ENCODE results near the gene ING2.
"Not testable (repeated sequence)": the region's sequence is repeated elsewhere in the genome, so short reads cannot be mapped to it uniquely, and the experiment has no call there.

ING2 gene

DNA sequence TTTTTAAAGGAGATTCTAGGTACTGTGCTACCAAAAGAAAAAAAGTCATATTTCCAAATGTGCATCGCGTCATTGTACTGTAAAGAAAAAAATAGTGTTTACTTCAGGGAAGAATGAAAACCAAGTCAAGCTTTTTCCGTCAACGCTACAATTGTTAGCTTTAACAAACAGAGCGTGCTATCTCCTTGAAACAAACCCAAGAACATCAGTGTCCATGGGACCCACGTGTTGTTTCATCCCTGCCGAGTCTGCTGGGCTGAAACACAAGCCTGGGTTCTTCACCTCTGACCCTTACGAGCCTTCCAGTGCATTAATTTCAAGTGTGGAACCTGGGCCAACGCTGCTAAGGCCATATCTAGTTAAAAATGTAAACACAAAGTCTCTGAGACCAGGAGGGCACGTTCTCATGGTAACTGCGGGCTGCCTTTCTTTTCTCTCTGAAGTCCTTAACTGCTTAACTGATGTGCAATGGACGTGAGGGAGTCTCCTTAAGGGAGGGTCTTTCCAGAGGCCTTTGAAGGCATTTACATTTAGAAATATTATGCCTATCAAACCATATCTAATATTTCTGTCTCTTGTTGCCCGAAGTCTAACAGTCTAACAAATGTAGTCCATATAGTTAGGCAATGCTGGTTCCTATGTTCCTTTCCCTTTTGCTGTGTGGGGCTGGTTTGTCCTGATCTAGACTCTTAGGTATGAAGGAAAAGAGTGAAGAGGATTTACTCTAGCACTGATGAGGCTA lies 36.3 kb downstream of the ING2 start:
- no peaks in the 10 kb centered on the region for H3K36me3 ChIP-seq (ENCODE audit: control insufficient read depth, insufficient read depth, low read length)
- H3K27me3 ChIP-seq (ENCODE audit: control insufficient read depth, insufficient read depth, low read length), result no peaks in the 10 kb centered on the region
- H3K4me1 ChIP-seq (ENCODE audit: control insufficient read depth, insufficient read depth, low read length), result no peaks in the 10 kb centered on the region
- no peak overlapping the region for H3K4me3 ChIP-seq (ENCODE audit: low read length)
- H3K9ac ChIP-seq (ENCODE audit: low read length), result no peak overlapping the region
- no peaks in the 10 kb centered on the region for H3K9me3 ChIP-seq (ENCODE audit: control insufficient read depth, low read length)

DNA sequence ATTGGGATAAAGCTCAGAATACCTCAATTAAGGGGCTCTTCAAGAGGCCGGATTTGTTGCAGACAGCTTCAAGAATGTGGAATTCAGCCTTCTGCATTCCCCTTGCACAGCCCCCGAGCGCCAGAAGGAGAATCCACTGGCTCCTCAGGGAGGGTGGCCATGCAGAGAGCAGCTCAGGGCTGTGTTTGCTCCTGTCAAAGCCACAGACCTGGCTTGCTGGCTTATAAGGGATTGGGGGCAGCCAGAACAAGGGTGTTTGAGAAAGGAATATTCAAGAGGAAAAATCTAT lies 36.8 kb downstream of the ING2 start:
- no peaks in the 10 kb centered on the region for H3K36me3 ChIP-seq (ENCODE audit: control insufficient read depth, insufficient read depth, low read length)
- no peaks in the 10 kb centered on the region for H3K9me3 ChIP-seq (ENCODE audit: control insufficient read depth, low read length)
- no peaks in the 10 kb centered on the region for H3K4me1 ChIP-seq (ENCODE audit: control insufficient read depth, insufficient read depth, low read length)
- no peak overlapping the region for H3K4me3 ChIP-seq (ENCODE audit: low read length)
- H3K9ac ChIP-seq (ENCODE audit: low read length), result no peak overlapping the region
- H3K27me3 ChIP-seq (ENCODE audit: control insufficient read depth, insufficient read depth, low read length), result no peaks in the 10 kb centered on the region

DNA sequence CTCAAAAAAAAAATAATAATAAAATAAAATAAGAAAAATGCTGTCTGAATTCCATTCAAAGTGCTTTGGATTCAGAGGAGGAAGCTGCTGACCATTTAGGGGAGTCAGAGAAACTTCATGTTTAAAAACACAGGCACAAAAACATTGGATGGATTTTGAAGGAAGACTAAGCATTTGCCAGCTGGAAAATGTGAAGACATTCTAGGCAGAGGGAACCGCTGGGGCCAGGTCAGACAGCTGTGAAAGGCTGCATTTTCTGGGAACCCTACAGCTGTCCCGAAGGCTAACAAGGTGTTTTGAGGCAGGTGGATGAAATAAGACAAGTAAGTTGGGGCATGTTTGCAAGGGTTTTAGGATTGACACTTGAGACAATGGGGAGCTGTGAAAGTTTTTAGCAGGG lies 38.6 kb downstream of the ING2 start:
- H3K27me3 ChIP-seq (ENCODE audit: control insufficient read depth, insufficient read depth, low read length), result no peaks in the 10 kb centered on the region
- H3K4me1 ChIP-seq (ENCODE audit: control insufficient read depth, insufficient read depth, low read length), result no peaks in the 10 kb centered on the region
- H3K4me3 ChIP-seq (ENCODE audit: low read length), result no peak overlapping the region
- no peak overlapping the region for H3K9ac ChIP-seq (ENCODE audit: low read length)
- H3K36me3 ChIP-seq (ENCODE audit: control insufficient read depth, insufficient read depth, low read length), result no peaks in the 10 kb centered on the region
- no peaks in the 10 kb centered on the region for H3K9me3 ChIP-seq (ENCODE audit: control insufficient read depth, low read length)

DNA sequence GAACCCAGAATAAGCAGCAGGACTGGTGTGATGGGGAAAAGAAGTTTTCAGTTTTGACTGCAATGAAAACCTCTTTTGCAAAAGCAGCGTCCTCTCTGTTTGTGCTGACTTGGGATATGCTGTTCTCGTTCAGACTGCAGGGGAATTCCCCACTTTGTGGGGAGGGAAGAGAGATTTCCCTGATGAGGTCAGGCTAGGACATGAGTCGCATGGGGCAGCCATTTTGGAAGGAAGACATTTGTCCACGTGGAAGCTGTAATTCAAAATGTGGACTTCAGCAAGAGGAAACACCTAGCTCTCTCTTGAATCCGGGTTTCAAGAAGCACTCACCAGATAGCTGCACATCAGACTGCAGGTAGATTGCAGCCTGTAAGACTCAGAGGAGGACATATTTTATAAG lies 39.3 kb downstream of the ING2 start:
- Histone ChIP-seq H3K27me3 (ENCODE audit: control insufficient read depth, insufficient read depth, low read length) (no peaks in the 10 kb centered on the region), H3K9ac (ENCODE audit: low read length) (no peak overlapping the region), H3K36me3 (ENCODE audit: control insufficient read depth, insufficient read depth, low read length) (no peaks in the 10 kb centered on the region), H3K9me3 (ENCODE audit: control insufficient read depth, low read length) (no peaks in the 10 kb centered on the region), H3K4me1 (ENCODE audit: control insufficient read depth, insufficient read depth, low read length) (no peaks in the 10 kb centered on the region), H3K4me3 (ENCODE audit: low read length) (no peak overlapping the region)

DNA sequence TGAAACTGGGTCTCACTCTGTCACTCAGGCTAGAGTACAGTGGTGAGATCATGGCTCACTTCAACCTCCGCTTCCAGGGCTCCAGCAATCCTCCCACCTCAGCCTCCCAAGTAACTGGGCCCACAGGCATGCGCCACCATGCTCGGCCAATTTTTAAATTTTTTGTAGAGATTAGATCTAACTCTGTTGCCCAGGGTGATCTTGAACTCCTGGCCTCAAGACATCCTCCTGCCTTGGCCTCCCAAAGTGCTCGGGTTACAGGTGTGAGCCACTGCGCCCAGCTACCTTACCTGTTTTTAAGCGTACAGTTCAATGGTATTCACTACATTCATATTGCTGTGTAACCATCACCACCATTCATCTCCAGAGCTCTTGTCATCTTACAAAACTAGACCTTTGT lies 41.5 kb downstream of the ING2 start:
- Histone ChIP-seq H3K9me3 (ENCODE audit: control insufficient read depth, low read length) (no peaks in the 10 kb centered on the region), H3K36me3 (ENCODE audit: control insufficient read depth, insufficient read depth, low read length) (no peaks in the 10 kb centered on the region), H3K27me3 (ENCODE audit: control insufficient read depth, insufficient read depth, low read length) (no peaks in the 10 kb centered on the region), H3K9ac (ENCODE audit: low read length) (no peak overlapping the region), H3K4me1 (ENCODE audit: control insufficient read depth, insufficient read depth, low read length) (no peaks in the 10 kb centered on the region), H3K4me3 (ENCODE audit: low read length) (no peak overlapping the region)

DNA sequence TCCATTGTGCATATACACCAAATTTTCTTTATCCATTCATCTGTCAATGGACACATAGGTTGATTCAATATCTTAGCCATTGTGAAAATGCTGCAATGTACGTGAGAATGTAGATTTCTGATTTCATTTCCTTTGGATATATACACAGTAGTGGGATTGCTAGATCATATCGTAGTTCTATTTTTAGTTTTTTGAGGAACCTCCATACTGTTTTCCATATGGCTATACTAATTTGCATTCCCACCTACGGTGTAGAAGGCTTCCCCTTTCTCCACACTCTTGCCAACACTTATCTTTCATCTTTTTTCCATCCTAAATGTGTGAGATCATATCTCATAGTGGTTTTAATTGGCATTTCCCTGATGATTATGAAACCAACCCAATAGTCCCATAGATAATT lies 43.4 kb downstream of the ING2 start:
- Histone ChIP-seq H3K27me3 (ENCODE audit: control insufficient read depth, insufficient read depth, low read length) (no peaks in the 10 kb centered on the region), H3K36me3 (ENCODE audit: control insufficient read depth, insufficient read depth, low read length) (no peaks in the 10 kb centered on the region), H3K9me3 (ENCODE audit: control insufficient read depth, low read length) (no peaks in the 10 kb centered on the region), H3K4me3 (ENCODE audit: low read length) (no peak overlapping the region), H3K9ac (ENCODE audit: low read length) (no peak overlapping the region), H3K4me1 (ENCODE audit: control insufficient read depth, insufficient read depth, low read length) (no peaks in the 10 kb centered on the region)

DNA sequence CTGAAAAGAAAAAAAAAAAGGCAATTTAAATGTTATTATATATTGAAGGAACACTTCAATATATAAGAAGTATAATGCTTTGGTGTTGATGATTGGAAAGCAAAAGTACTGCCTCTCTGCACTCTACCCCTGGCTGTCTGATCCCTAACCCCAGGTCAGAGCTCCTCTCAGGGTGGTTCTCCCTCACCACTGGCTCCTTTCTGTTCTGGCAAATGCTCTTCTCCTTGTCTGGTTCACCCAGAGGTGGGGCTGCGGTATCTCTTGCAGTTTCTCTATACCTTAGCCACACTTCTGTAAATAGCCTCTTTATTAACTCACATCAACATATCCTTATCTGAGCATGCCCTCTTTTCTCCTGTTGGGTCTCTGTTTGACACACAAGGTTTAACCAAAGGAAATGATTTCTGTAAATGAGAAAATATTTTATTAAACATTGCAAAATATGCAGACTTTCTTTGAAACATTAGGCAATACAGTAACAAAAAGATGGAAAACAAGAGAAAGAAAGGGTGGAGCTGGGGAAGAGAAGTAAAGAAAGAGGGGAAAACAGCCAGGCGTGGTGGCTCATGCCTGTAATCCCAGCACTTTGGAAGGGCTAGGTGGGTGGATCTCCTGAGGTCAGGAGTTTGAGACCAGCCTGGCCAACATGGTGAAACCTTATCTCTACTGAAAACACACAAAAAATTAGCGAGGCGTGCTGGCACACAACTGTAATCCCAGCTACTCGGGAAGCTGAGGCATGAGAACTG lies 45.7 kb downstream of the ING2 start:
- Histone ChIP-seq H3K9ac (ENCODE audit: low read length) (no peak overlapping the region), H3K9me3 (ENCODE audit: control insufficient read depth, low read length) (no peaks in the 10 kb centered on the region), H3K4me1 (ENCODE audit: control insufficient read depth, insufficient read depth, low read length) (no peaks in the 10 kb centered on the region), H3K36me3 (ENCODE audit: control insufficient read depth, insufficient read depth, low read length) (no peaks in the 10 kb centered on the region), H3K4me3 (ENCODE audit: low read length) (no peak overlapping the region), H3K27me3 (ENCODE audit: control insufficient read depth, insufficient read depth, low read length) (no peaks in the 10 kb centered on the region)

DNA sequence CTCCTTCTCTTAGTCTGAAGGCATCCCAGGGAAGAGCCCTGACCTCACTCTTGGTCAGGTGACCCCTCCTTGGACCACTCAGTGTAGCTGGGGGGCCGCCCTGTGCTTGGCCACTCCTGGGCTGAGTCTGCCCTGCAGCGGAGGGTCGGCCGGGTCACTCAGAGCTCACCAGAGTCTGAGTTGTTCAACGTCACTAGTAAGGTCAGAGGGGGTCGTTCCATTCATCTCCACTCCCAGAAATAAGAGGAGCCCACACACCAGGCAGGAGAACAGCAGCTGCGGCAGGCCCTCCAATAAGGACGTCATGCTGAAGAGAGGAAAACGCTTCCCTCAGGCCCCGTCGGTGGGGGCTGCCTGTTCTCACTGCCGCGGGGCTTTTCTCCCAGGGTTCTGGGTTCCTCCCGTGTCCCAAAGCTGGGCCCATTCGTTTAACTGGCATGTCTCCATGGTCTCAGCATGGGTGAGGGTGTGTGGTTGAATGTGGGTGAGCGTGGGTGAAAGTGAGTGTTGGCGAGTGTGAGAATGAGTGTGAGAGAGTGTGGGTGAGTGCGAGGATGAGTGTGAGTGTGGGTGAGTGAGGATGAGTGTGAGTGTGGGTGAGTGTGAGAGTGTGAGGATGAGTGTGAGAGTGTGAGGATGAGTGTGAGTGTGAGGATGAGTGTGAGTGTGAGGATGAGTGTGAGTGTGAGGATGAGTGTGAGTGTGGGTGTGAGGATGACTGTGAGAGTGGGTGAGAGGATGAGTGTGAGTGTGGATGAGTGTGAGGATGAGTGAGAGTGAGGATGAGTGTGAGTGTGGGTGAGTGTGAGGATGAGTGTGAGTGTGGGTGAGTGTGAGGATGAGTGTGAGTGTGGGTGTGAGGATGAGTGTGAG lies 47.7 kb downstream of the ING2 start:
- Histone ChIP-seq H3K9ac (ENCODE audit: low read length) (no peak overlapping the region), H3K9me3 (ENCODE audit: control insufficient read depth, low read length) (no peaks in the 10 kb centered on the region), H3K4me1 (ENCODE audit: control insufficient read depth, insufficient read depth, low read length) (no peaks in the 10 kb centered on the region), H3K36me3 (ENCODE audit: control insufficient read depth, insufficient read depth, low read length) (no peaks in the 10 kb centered on the region), H3K4me3 (ENCODE audit: low read length) (no peak overlapping the region), H3K27me3 (ENCODE audit: control insufficient read depth, insufficient read depth, low read length) (no peaks in the 10 kb centered on the region)

DNA sequence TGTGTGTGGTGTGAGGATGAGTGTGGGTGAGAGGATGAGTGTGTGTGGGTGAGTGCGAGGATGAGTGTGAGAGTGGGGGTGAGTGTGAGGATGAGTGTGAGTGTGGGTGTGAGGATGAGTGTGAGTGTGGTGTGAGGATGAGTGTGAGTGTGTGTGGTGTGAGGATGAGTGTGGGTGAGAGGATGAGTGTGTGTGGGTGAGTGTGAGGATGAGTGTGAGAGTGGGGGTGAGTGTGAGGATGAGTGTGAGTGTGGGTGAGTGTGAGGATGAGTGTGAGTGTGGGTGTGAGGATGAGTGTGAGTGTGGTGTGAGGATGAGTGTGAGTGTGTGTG lies 48.3 kb downstream of the ING2 start:
- H3K4me3 ChIP-seq (ENCODE audit: low read length); H3K9me3 ChIP-seq (ENCODE audit: control insufficient read depth, low read length); H3K36me3 ChIP-seq (ENCODE audit: control insufficient read depth, insufficient read depth, low read length); H3K27me3 ChIP-seq (ENCODE audit: control insufficient read depth, insufficient read depth, low read length); H3K9ac ChIP-seq (ENCODE audit: low read length); H3K4me1 ChIP-seq (ENCODE audit: control insufficient read depth, insufficient read depth, low read length): not testable (repeated sequence)

DNA sequence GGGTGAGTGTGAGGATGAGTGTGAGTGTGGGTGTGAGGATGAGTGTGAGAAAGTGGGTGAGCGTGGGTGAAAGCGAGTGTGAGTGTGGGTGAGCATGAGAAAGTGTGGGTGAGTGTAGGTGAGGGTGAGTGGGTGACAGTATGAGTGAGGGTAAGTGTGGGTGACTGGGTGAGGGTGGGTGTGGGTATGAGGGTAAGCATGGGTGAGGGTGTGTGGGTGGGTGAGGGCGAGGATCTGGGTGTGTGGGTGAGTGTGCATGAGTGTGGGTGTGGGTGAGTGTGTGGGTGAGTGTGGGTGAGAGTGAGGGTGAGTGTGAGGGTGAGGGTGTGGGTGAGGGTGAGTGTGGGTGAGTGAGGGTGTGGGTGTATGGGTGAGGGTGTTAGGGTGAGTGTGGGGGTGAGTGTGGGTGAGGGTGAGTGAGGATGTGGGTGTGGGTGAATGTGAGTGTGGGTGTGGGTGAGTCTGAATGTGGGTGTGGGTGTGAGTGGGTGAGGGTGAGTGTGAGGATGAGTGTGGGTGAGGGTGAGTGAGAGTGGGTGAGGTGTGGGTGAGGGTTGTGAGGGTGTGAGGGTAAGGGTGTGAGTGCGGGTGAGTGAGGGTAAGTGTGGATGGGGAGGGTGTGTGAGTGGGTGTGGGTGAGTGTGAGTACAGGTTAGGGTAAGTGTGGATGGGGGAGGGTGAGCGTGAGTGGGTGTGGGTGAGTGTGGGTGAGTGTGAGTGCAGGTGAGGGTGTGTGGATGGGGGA lies 48.9 kb downstream of the ING2 start:
- no peaks in the 10 kb centered on the region for H3K9me3 ChIP-seq (ENCODE audit: control insufficient read depth, low read length)
- no peak overlapping the region for H3K4me3 ChIP-seq (ENCODE audit: low read length)
- H3K4me1 ChIP-seq (ENCODE audit: control insufficient read depth, insufficient read depth, low read length), result no peaks in the 10 kb centered on the region
- H3K36me3 ChIP-seq (ENCODE audit: control insufficient read depth, insufficient read depth, low read length), result no peaks in the 10 kb centered on the region
- no peaks in the 10 kb centered on the region for H3K27me3 ChIP-seq (ENCODE audit: control insufficient read depth, insufficient read depth, low read length)
- no peak overlapping the region for H3K9ac ChIP-seq (ENCODE audit: low read length)

DNA sequence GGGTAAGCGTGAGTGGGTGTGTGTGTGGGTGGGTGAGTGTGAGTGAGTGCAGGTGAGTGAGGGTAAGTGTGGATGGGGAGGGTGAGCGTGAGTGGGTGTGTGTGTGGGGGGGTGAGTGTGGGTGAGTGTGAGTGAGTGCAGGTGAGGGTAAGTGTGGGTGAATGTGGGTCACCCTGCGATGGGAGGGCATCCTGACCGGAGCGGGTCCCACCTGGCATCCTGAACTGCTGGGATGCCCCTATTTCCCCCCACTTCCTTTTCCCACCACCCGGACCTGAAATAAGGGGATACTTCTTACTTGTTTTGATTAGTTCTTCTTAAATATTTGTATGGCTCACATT lies 49.5 kb downstream of the ING2 start:
- Histone ChIP-seq H3K27me3 (ENCODE audit: control insufficient read depth, insufficient read depth, low read length) (no peaks in the 10 kb centered on the region), H3K4me3 (ENCODE audit: low read length) (no peak overlapping the region), H3K9me3 (ENCODE audit: control insufficient read depth, low read length) (no peaks in the 10 kb centered on the region), H3K4me1 (ENCODE audit: control insufficient read depth, insufficient read depth, low read length) (no peaks in the 10 kb centered on the region), H3K36me3 (ENCODE audit: control insufficient read depth, insufficient read depth, low read length) (no peaks in the 10 kb centered on the region), H3K9ac (ENCODE audit: low read length) (no peak overlapping the region)
